ENCODE results near the gene EYA2.
"Not testable (repeated sequence)": the region's sequence is repeated elsewhere in the genome, so short reads cannot be mapped to it uniquely, and the experiment has no call there.

Gene EYA2

GRCh38 chr20:46954490-46955038 is 59.9 kb downstream of the EYA2 start:
- DNase-seq (ENCODE audit: low read depth in 2 of 2), result no peak

GRCh38 chr20:46955601-46956556 is 61.2 kb downstream of the EYA2 start:
- DNase-seq (ENCODE audit: low read depth in 2 of 2), result no peak

GRCh38 chr20:46959081-46959692 is 64.5 kb downstream of the EYA2 start:
- DNase-seq (ENCODE audit: low read depth in 2 of 2), result no peak

GRCh38 chr20:46959821-46960220 is 65.2 kb downstream of the EYA2 start:
- DNase-seq (ENCODE audit: low read depth in 2 of 2), result no peak

GRCh38 chr20:46960536-46960935 is 65.9 kb downstream of the EYA2 start:
- DNase-seq (ENCODE audit: low read depth in 2 of 2), result no peak

- not testable (repeated sequence) for DNase-seq (ENCODE audit: low read depth in 2 of 2)
Measured at GRCh38 chr20:46961968-46962367, 67.3 kb downstream of the EYA2 start.

- DNase-seq (ENCODE audit: low read depth in 2 of 2), result no peak
Measured at GRCh38 chr20:46962452-46963195, 68.0 kb downstream of the EYA2 start.

- DNase-seq (ENCODE audit: low read depth in 2 of 2), result no peak
Measured at GRCh38 chr20:46963196-46963529, 68.5 kb downstream of the EYA2 start.

- DNase-seq (ENCODE audit: low read depth in 2 of 2), result no peak
Measured at GRCh38 chr20:46963758-46964617, 69.3 kb downstream of the EYA2 start.

- no peak for DNase-seq (ENCODE audit: low read depth in 2 of 2)
Measured at GRCh38 chr20:46964618-46965455, 70.2 kb downstream of the EYA2 start.

GRCh38 chr20:46965477-46965876 is 70.8 kb downstream of the EYA2 start:
- no peak for DNase-seq (ENCODE audit: low read depth in 2 of 2)

- DNase-seq (ENCODE audit: low read depth in 2 of 2), result no peak
Measured at GRCh38 chr20:46967646-46968045, 73.0 kb downstream of the EYA2 start.

- no peak for DNase-seq (ENCODE audit: low read depth in 2 of 2)
Measured at GRCh38 chr20:46970937-46971630, 76.4 kb downstream of the EYA2 start.

GRCh38 chr20:46973766-46974165 is 79.1 kb downstream of the EYA2 start:
- no peak for DNase-seq (ENCODE audit: low read depth in 2 of 2)

GRCh38 chr20:46974669-46975434 is 80.2 kb downstream of the EYA2 start:
- DNase-seq (ENCODE audit: low read depth in 2 of 2), result no peak

GRCh38 chr20:46975976-46976375 is 81.3 kb downstream of the EYA2 start:
- no peak for DNase-seq (ENCODE audit: low read depth in 2 of 2)

GRCh38 chr20:46977204-46977603 is 82.6 kb downstream of the EYA2 start:
- DNase-seq (ENCODE audit: low read depth in 2 of 2), result no peak

GRCh38 chr20:46977909-46978588 is 83.4 kb downstream of the EYA2 start:
- DNase-seq (ENCODE audit: low read depth in 2 of 2), result no peak

Measured in activated CD8-positive, alpha-beta memory T cell treated with anti-CD3 and anti-CD28 coated beads for 4 hours (primary cell).